Measurements from ENCODE around the gene DCHS2. TPM values are rescaled to one million over a fixed set of nuclear protein-coding genes. Genes with fewer than 3 reads are reported as not detected.
A peak's percentile ranks its signal among the peaks of the same experiment; 100 is the strongest.

Gene DCHS2
- total RNA-seq, 1 donor from 2014 or later: 0.32 TPM

DNA sequence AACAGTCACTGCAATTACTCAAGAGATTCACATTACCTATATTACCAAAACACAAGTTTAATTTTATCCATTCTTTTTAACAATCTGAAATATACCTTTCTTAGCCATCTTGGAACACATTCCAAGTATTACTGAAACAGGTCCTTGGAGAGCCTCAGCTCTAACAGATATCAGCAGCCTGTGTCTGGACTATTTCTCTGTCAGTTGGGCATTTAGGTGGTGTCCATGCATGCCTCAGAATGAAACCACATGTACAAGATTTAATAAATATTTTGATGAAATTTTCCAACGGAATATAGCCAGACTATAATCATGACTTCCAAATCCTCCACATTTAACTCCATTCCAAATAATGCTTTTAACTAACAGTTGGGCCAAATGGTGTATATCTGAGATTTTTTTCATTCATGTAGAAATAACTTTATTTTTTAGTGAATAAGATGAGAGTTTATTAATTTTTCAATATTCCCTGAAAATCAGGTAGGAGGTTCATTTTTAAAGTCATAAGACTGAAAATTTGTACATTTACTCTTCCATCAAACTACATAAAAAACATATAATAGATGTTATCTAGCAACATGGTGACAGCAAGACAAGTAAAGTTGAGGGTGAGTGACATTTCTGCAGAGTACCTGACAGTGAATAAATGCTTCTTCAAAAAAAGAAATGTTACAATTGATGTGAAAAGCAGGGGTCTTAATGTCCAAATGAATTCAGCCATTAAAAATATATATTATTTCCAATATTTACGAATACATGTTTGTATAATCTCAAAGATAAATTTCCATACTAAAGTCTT lies 174.2 kb downstream of the DCHS2 start:
- no peaks in the 10 kb centered on the region for H3K27me3 ChIP-seq
- TF ChIP-seq, protein P1, sequence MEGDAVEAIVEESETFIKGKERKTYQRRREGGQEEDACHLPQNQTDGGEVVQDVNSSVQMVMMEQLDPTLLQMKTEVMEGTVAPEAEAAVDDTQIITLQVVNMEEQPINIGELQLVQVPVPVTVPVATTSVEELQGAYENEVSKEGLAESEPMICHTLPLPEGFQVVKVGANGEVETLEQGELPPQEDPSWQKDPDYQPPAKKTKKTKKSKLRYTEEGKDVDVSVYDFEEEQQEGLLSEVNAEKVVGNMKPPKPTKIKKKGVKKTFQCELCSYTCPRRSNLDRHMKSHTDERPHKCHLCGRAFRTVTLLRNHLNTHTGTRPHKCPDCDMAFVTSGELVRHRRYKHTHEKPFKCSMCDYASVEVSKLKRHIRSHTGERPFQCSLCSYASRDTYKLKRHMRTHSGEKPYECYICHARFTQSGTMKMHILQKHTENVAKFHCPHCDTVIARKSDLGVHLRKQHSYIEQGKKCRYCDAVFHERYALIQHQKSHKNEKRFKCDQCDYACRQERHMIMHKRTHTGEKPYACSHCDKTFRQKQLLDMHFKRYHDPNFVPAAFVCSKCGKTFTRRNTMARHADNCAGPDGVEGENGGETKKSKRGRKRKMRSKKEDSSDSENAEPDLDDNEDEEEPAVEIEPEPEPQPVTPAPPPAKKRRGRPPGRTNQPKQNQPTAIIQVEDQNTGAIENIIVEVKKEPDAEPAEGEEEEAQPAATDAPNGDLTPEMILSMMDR (IDR thresholded peaks at IDR 0.05): no peak
- H3K36me3 ChIP-seq: no peaks in the 10 kb centered on the region
- H3K4me3 ChIP-seq: no peak overlapping the region
- intact Hi-C loops (cut with DNase I): no loop called here
- H3K27ac ChIP-seq: no peak overlapping the region
- no peaks in the 10 kb centered on the region for H3K4me1 ChIP-seq
- DNase-seq (no peak), ATAC-seq (no peak)
- peaks cover 5% of the 10 kb centered on the region for H3K9me3 ChIP-seq

GRCh38 chr4:154315741-154316140 lies 175.9 kb downstream of the DCHS2 start:
- DNase-seq (no peak), ATAC-seq (no peak)
- Histone ChIP-seq H3K4me1 (no peaks in the 10 kb centered on the region), H3K9me3 (peaks cover 5% of the 10 kb centered on the region), H3K27ac (no peak overlapping the region), H3K27me3 (no peaks in the 10 kb centered on the region), H3K36me3 (no peaks in the 10 kb centered on the region), H3K4me3 (no peak overlapping the region)
- intact Hi-C loops (cut with DNase I): no loop called here
- TF ChIP-seq, protein P1 (IDR thresholded peaks at IDR 0.05): no peak

DNA sequence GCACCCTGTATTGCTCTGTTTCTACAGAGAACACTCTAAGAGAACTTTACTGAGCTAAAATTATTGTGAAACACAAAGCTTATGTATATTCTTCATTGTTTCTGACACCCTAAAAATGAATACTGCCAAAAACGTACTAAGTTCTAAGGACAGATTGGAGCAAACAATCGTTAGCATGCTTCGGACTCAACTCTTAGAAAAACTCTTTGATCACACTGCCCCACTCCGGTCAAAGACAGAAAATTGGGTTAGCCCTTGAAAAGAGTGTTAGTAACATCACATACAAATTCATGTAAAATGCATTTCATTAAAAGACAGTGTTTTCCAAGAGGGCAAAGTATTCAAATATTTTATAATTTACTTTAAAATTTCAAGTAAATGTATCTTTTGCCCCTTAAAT lies 177.4 kb downstream of the DCHS2 start:
- Histone ChIP-seq H3K4me3 (no peak overlapping the region), H3K27ac (no peak overlapping the region), H3K36me3 (no peaks in the 10 kb centered on the region), H3K4me1 (no peaks in the 10 kb centered on the region), H3K9me3 (peaks cover 5% of the 10 kb centered on the region), H3K27me3 (no peaks in the 10 kb centered on the region)
- TF ChIP-seq, protein P1 (IDR thresholded peaks at IDR 0.05): peak; percentile 39
- intact Hi-C loops (cut with DNase I): no loop called here
- ATAC-seq: peak; percentile 48
- DNase-seq: no peak

GRCh38 chr4:154313004-154313585 lies 178.5 kb downstream of the DCHS2 start:
- no peaks in the 10 kb centered on the region for H3K36me3 ChIP-seq
- ATAC-seq (no peak), DNase-seq (no peak)
- no peaks in the 10 kb centered on the region for H3K27me3 ChIP-seq
- H3K27ac ChIP-seq: no peak overlapping the region
- no peak overlapping the region for H3K4me3 ChIP-seq
- no peaks in the 10 kb centered on the region for H3K4me1 ChIP-seq
- TF ChIP-seq, protein P1 (IDR thresholded peaks at IDR 0.05): no peak
- intact Hi-C loops (cut with DNase I): no loop called here
- no peaks in the 10 kb centered on the region for H3K9me3 ChIP-seq

- intact Hi-C loops (cut with DNase I): no loop called here
- H3K27ac ChIP-seq: no peak overlapping the region
- no peak for ATAC-seq
Observed at GRCh38 chr4:154312246-154312645, 179.4 kb downstream of the DCHS2 start.

More at GRCh38 chr4:154312246-154312645, 179.4 kb downstream of the DCHS2 start:
- Histone ChIP-seq H3K4me3 (no peak overlapping the region), H3K27me3 (no peaks in the 10 kb centered on the region), H3K4me1 (no peaks in the 10 kb centered on the region), H3K9me3 (no peaks in the 10 kb centered on the region), H3K36me3 (no peaks in the 10 kb centered on the region)
- TF ChIP-seq, protein P1 (IDR thresholded peaks at IDR 0.05): no peak
- DNase-seq: no peak
